Activated CD8-positive, alpha-beta memory T cell treated with anti-CD3 and anti-CD28 coated beads for 24 hours (primary cell): ENCODE results near the gene IQCC.

Experiments used
- DNase-seq: peaks from one replicate; pipeline ENCODE4 v3.0.0-alpha.2; 2020

The IQCC gene

DNA sequence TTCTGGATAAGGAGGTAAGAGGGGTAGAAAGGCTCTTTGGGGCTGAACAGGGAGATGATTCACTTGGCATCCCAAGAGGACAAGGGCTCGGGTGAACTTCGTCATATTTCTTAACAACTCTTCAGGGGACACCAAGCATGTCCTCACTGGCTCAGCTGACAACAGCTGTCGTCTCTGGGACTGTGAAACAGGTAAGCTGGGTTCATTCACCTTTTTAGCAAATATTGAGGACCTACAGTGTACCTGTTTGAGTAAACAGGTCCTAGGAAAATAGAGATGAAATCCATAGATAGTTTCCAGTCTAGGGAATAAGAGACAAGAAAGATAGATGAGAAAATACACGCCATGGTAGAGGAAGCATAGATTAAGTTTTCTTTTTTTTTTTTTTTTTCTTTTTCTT lies 18.8 kb downstream of the IQCC start:
- no peak for DNase-seq

DNA sequence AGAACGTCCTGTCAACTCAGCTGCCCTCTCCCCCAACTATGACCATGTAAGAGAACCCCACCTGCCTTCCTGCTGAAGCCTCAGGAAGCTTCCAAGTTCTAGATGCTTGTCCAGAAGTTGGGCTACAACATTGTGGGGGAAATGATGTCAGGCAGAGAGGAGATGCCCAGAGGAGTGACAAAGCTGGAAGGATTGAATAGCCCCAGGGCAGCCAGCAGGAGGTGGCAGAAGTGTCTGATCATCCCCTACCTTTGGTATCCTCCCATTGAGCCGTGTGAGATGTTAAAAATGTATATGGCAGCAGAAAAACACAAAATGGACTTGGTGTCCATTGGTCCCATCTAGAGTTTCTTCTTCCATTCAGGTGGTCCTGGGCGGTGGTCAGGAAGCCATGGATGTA lies 23.3 kb downstream of the IQCC start:
- DNase-seq: no peak

DNA sequence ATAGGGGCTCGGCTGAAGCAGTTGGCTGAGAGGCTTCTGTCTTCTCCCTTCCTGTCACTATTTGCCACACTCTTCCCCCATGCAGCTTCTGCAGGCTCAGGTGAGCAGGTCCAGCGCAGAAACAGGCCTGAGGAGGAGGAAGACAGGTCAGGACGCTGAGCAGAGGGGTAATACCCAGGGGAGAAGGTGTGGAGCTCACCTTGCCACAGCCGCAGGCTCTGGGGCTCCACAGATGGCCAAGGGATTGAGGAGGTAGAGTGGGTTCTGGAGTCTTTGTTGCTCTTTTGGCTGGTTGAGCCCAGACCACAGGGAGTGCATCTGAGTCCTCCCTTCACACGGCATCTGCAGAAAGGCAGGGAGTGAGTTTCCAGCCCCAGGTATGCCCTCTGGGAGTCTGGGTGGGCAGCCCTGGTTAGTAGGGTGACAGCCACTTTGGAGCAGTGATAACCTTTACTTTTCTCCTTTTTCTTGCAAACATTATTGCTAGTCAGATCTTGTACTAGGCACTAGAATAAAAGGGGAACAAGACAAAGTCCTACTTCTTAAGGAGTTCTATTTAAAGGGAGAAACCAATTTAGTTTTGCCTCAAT lies 26.5 kb downstream of the IQCC start:
- DNase-seq: no peak

GRCh38 chr1:32232558-32233304 lies 27.3 kb downstream of the IQCC start:
- no peak for DNase-seq

DNA sequence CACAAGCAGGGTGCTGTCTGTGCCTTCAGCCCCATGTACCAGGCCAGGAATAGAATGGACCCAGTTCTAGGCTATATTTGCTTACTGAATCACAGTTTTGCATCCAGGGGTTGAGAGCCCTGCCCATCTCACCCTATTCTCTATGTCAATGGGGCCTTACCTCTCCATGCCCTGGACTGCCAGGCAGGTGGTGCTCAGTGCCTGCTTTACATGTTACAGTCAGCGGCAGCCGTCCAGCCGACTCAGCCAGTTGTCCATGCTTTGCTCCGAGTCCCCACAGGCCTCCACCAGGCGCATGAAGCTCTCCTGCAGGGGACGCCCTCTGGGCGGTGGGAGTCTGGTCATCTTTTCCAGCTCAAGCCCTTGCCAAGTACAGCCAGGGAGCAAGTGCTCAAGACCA lies 29.3 kb downstream of the IQCC start:
- DNase-seq: no peak

- no peak for DNase-seq
These were observed 33.9 kb downstream of the IQCC start for GRCh38 chr1:32239337-32239736.

- DNase-seq: no peak
These were observed 34.3 kb downstream of the IQCC start for GRCh38 chr1:32239790-32240139.

GRCh38 chr1:32240140-32240951 lies 34.9 kb downstream of the IQCC start:
- peak; percentile 80 for DNase-seq

DNA sequence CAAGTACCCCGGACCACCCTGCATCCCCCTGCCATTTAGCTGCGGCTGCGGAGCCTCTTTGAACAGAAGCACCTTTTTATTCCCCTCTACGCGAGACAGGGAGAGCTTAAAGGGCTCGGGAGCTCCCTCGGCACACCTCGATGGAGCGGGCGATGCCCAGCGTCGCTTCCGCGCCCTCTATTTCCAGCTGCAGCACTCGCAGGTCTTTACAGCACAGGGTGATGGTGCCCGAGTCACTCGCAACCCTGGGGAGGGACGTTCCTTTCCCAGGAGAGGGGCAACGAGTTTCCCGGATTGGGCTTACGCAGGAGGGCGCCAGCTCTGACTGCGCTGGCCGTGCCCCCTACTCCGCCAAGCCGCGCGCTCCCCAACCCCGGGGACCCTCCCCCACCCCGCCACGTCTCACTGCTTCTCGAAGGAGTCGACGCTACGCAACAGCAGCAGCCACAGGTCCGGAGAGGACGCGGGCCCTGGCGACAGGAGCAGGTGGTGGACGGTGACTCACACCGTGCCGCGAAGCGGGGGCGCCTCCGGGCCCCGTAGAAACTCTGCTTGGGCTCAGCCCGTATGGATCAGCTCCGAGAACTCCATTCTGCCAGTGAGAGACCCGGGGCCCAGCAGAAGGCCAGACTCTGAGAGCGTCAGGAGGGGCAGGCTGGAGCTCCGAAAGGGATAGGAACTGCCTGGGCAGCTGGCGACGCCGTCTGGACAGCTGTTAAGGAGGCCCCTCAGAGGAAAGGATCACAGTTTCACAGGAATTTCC lies 35.7 kb downstream of the IQCC start:
- DNase-seq: peak; percentile 75

GRCh38 chr1:32242341-32242851 lies 36.9 kb downstream of the IQCC start:
- no peak for DNase-seq

DNA sequence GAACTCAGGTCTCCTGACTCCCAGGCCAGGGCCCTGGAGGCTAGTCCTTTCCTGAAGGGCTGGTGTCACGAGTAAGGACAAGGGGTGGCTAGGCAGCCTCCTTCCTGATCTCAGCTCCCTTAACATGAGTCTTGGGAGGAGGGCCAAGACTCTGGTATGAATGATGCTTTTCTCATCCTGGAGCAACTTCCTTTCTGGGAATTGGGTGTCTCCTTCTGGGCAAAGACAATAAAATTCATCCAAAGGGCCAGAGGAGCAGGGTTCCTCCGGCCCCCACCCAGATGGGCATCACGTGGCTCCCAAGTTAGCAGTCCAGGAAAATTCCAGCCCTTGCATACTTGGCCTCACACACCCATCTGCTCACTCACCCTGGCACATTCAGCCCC lies 41.4 kb downstream of the IQCC start, which contains the start of gene FAM167B:
FAM167B (plus strand) TSS at position 335 of the 386 bp plus-strand sequence. CDS start 200 bp downstream, outside the sequence.
- DNase-seq: no peak

DNA sequence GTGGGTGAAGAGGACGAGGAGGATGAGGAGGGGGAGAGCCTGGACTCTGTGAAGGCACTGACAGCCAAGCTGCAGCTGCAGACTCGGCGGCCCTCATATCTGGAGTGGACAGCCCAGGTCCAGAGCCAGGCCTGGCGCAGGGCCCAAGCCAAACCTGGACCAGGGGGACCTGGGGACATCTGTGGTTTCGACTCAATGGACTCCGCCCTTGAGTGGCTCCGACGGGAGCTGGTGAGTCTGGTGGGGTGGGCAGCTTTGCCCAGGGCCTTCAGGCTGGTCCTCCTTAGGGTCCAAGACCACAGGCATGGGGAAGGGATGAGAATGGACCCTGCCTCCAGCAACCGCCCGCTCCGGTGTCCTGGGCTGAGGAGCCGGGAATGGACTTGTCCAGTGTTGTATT lies 42.0 kb downstream of the IQCC start:
- DNase-seq: no peak

DNA sequence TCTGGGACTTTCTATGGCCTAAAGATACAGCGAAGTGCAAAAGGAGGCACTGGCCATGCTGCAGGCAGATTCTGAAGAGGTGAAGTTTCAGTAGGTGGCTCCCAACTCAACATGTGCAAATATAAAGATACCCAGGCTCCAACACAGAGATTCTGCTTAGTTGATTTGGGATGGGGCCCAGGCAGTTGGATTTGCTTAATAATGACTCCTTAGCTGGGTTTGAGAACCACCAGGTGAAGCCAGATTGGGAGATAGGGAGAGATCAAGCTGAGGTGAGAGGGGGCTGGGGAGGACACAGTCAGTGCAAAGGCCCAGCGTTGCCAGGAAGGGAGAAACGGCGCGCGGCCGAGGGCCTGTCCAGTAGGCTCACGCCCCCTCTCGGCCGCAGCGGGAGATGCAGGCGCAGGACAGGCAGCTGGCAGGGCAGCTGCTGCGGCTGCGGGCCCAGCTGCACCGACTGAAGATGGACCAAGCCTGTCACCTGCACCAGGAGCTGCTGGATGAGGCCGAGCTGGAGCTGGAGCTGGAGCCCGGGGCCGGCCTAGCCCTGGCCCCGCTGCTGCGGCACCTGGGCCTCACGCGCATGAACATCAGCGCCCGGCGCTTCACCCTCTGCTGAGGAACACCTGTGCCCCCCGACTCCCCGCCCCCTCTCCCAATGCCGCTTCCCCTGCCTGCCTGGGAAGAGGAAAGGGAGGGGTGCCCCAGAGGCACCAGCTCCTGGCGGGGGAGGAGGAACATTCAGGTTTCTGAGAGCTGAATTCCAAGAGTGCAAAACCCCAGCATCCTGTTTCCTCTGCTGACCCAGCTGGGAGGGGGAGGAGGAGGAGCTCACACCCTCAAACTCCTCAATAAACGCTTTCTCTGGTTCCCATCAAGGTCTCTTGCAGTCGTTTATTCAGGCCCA lies 42.8 kb downstream of the IQCC start:
- DNase-seq: peak; percentile 91

GRCh38 chr1:32249831-32250525 lies 44.5 kb downstream of the IQCC start:
- peak; percentile 90 for DNase-seq

DNA sequence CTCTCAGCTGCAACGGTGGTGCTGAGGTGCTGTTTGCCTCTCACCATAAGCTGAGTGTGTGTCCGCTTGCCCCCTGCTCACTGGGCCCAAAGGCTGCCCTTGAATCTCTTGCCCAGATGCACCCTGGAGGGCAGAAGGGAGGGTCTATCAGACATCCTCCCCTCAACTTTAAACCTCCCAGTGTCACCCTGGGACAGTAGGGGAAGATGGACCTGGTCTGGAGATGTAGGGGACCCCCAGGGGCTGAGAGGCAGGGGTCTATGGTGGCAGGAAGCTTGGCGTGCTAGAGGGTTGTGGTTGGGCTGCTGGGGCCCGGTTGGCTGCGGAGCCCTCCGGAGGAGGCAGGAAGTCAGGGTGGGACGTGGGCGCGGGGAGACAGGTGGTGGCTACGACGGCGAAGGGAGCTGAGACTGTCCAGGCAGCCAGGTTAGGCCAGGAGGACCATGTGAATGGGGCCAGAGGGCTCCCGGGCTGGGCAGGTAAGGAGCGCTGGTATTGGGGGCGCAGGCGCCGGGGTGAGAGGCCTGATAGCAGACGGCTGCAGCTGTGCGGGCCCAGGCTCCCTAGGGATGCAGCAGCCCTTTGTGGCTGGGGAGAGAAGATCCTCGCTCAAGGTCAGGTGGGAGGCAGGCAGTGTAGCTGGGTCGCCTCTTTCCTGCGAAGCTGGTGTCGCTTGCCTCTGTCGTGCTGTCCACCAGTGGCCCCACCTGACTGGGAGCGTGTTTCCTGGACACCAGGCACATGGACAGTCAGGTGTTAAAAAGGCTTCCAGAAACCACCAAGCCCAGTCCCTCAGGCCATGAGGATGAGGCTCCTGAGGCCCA lies 45.6 kb downstream of the IQCC start, which contains the start of gene LCK:
LCK (plus strand) TSS at position 373 of the 824 bp plus-strand sequence. CDS start 23,065 bp downstream, outside the sequence.
- DNase-seq: peak; percentile 90

GRCh38 chr1:32255072-32256071 lies 49.9 kb downstream of the IQCC start:
- DNase-seq: peak; percentile 63

DNA sequence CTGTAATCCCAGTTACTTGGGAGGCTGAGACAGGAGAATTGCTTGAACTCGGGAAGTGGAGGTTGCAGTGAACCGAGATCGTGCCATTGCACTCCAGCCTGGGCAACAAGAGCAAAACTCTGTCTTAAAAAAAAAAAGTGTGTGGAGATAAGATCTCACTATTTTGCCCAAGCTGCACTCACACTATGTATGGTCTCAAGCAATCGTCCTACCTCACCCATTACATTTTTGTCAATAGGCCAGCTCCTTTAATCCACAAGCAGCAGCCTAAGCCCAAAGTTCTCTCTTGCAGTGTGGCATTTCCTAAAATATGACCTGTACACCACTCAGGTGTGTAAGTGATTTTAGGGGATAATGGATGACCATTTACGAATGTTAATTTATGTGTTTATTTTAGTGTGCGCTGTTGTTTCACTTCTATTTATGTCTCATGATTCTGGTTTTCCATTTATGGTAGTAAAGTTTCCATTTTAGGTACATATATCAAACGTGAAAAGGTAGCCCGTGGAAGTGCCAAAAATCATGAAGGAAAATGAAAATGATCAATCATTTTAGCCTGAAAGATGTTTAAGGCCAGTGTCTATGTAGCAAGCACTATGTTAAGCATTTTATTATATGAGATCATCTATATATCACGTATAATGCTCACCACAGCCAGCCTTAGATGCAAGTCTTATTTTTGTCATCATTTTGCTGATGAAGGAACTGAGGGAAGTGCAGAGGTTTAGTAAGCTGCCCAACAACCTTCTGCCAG lies 51.2 kb downstream of the IQCC start:
- DNase-seq: no peak

DNA sequence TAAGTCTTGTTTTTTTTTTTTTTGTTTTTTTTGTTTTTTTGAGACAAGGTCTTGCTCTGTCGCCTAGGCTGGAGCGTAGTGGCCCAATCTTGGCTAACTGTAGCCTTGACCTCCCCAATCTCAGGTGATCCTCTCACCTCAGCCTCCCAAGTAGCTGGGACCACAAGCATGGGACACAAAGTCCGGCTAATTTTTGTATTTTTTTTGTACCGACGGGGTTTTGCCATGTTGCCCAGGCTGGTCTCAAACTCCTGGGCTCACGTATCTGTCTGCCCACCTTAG lies 51.7 kb downstream of the IQCC start:
- DNase-seq: no peak
